Stimulated activated CD4-positive, alpha-beta T cell treated with anti-CD3 and anti-CD28 coated beads, Interleukin-15, amount 100 ng/mL, for 24 hours (primary cell): ENCODE data around the gene NAMPT.
"Not testable (repeated sequence)": the region's sequence is repeated elsewhere in the genome, so short reads cannot be mapped to it uniquely, and the experiment has no call there.

Source experiments
- DNase-seq: peaks from one replicate; pipeline ENCODE4 v3.0.0-alpha.2; 2020

Gene NAMPT

DNA sequence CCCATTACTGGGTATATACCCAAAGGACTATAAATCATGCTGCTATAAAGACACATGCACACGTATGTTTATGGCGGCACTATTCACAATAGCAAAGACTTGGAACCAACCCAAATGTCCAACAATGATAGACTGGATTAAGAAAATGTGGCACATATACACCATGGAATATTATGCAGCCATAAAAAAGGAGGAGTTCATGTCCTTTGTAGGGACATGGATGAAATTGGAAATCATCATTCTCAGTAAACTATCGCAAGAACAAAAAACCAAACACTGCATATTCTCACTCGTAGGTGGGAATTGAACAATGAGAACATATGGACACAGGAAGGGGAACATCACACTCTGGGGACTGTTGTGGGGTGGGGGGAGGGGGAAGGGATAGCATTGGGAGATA lies 13.8 kb upstream of the NAMPT start:
- DNase-seq, result not testable (repeated sequence)

DNA sequence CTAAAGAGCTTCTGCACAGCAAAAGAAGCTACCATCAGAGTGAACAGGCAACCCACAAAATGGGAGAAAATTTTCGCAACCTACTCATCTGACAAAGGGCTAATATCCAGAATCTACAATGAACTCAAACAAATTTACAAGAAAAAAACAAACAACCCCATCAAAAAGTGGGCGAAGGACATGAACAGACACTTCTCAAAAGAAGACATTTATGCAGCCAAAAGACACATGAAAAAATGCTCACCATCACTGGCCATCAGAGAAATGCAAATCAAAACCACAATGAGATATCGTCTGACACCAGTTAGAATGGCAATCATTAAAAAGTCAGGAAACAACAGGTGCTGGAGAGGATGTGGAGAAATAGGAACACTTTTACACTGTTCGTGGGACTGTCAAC lies 13.4 kb upstream of the NAMPT start:
- DNase-seq, result not testable (repeated sequence)

DNA sequence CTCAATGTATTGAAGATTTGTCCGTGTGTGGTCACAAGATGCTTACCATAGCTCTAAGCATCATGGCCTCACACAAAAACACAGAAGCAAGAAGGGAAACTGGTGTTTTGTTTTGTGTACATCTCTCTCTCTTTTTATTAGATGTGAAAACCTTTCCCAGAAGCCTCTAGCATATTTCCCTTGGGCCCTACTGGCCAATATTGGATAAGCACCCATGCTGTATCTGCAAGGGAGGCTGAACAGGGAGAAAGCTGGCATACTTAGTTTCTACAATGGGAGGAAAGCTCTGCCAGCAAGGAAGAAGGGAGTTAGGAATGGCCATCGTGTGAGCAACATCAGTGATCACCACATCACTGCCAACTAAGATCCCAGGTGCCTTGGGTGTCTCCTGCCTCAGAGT lies 9.6 kb upstream of the NAMPT start:
- DNase-seq, result no peak

GRCh38 chr7:106291247-106291646 lies 6.5 kb upstream of the NAMPT start:
- no peak for DNase-seq

GRCh38 chr7:106290319-106290718 lies 5.5 kb upstream of the NAMPT start:
- DNase-seq, result no peak

- no peak for DNase-seq
Observed at GRCh38 chr7:106289848-106290247, 5.1 kb upstream of the NAMPT start.

DNA sequence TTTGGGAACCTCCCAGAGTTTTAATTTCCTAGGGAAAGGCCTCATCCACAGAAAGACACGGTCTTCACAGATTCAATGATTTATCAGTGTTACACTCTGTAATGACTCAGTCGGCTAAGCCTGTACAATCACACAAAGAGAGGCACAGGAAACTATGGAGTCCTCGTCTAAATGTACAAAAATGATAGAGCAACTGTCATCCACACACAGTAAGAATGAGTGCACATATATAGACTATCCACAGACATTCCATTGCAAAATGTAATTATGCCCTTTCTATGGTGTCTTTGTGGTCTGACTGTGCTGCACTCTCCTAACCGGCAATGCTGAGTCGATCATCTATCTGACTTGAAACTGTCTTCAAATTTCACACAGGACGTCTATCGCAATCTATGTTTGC lies 3.5 kb upstream of the NAMPT start:
- DNase-seq, result no peak

- DNase-seq, result no peak
Observed at GRCh38 chr7:106287786-106288185, 3.0 kb upstream of the NAMPT start.

DNA sequence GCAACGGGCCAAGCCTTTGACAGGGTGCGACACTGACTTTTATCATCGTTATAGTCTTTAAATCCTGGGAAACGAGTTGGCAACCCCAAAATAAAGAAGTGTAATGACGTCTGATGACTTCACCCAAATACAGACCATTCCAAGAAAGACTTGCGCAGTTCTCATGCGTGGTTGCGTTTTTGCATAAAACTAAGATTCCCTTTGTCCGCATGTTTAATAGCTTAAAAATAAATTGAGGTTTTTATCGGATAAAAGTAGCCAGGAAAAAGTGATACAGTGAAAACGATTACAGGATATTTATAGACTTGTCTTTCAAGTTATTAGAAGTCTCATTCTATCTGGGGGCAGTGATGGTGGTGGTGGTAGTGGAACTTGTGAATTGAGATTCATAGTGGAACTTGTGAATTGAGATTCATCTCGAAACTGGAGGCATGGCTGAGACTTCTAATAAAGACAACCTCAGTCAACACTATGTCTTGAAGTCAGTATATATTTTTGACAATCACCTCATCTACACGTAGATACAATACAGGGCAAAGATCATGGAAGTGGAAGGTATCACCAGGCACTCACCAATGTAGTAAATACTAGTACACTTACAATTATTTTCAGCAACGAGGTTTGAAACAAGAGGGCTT lies 1.2 kb upstream of the NAMPT start:
- DNase-seq, result peak; percentile 67

- DNase-seq, result peak; percentile 100
Observed at GRCh38 chr7:106285051-106285854, 470 bp upstream of the NAMPT start.

DNA sequence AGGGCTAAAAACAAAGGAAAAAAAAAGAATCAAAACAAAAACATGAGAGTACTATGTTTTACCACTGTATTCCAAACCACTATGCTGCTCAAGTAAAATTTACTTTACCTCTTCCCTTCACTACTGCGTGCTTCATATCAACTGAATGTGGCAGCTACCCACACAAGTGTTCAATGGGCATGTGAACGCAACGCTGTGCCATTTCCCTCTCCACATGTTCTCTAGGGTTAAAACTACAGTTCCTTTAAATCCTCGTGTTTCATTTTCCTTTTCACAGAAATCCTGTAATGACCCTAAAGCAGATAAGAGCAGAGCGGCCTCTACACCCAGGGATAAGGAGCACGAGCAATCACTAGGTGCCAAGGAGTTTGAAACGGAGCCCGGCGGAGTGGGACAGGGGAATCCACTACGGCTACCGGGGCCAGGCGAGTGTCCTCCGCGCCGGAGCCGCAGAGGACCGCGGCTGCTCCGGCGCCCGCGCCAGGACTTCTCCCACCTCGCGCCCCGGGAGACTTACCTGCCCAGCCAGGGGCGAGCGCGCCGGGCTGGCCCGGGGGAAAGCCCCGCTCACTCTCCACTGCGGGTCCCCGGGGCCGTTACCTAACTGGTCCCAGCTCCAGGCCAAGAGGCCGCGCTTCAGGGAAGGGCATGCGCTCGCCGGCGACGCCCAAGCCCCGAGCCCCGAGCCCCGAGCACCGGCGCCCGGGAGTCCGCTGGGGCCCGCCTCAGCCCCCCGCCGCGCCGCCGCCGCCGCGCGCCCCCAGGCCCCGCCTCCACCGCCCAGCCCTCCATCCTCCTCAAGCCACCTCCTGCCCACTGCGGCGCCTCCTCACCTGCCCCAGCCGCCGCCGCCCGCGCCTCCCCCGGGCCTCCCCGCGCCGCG lies 711 bp downstream of the NAMPT start:
- peak; percentile 69 for DNase-seq

GRCh38 chr7:106283501-106283830 lies 1.3 kb downstream of the NAMPT start:
- no peak for DNase-seq

GRCh38 chr7:106282852-106283251 lies 1.9 kb downstream of the NAMPT start:
- no peak for DNase-seq

DNA sequence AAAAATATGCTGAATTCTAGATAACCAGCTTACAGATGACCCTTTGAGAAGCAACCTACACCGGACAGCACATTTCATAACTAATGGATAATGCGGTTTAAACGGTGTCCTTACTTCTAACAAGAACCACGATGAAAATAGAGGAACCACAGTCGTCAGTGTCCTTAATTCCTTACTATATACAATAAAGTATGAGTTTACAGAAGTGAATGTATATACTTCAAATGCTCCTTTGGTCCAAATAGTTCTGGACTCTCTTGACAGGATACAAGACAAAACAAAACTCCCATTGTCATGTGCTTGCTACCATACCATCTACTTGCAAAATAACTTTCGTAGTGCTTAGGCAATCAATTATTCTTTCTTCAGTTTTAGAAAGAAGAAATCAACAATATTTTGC lies 2.4 kb downstream of the NAMPT start:
- no peak for DNase-seq

DNA sequence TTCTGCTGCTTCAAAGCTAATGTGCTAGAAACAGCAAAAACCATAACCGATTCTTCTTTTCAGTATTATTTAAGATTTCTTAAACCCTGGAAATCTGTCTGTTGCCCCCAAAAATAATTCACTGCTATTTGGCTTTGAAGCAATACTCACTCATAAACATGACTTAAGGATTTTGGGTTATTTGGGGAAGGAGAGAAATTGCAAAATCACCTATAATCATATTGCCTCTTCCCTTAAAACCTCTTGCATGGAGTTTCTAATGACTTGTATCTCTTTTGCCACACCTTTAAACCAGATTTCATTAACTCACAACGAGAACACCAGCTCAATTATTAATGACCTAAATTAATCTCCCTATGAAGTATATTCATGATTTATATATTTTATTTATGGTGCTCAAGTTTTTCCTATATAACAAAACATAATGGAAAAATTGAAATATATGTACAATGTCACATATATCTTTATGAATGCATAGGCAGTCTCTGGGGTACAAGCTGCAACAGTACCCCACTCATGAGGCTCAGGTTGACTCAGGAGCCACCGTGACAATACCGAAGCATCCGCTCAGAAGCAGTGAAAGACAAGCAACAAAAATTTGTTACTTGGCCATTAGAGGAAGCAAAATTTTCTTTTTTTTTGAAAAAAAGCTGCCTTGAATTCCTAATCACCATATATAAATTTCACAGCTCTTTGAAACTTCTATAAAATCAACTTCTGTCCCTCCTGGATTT lies 3.0 kb downstream of the NAMPT start:
- peak; percentile 39 for DNase-seq

DNA sequence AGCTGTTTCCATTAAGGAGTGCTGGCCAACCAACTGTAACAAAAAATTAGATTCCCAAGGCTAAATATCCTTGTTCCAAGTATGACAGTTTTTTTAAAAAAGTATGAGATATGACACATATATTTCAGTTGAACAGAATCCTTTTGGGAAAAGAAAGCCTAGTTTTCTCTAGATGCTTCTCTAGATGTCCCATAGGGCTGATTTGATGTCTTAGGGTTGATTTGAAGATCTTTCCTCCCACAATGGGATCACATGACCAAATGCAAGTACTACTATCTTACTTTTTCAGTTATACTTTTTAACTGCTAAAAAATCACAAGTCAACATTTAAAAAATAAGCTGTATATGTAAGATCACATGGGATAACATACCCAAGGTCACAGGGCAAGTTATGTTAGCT lies 3.7 kb downstream of the NAMPT start:
- DNase-seq, result no peak

GRCh38 chr7:106279425-106280197 lies 5.2 kb downstream of the NAMPT start:
- peak; percentile 53 for DNase-seq

DNA sequence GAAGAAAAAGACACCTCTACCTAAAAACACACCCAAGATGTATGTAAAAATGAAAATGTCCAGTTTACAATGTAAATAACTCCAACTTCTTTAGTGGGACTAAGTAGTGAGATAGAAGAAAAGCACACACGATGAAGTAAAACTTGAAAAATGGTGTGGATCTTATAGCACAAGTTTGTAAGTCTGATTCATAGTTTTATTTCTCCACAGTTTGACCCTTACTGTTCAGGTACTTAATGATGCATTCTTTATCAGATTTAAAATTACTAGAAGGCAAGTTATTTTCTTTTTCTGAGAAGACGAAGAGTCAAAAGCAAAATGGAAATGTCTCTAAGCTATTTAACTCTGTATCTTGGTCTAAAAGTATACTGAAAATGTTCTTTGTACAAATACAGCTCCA lies 6.1 kb downstream of the NAMPT start:
- DNase-seq, result no peak

- no peak for DNase-seq
Observed at GRCh38 chr7:106277976-106278375, 6.8 kb downstream of the NAMPT start.

- no peak for DNase-seq
Observed at GRCh38 chr7:106276513-106276912, 8.3 kb downstream of the NAMPT start.

DNA sequence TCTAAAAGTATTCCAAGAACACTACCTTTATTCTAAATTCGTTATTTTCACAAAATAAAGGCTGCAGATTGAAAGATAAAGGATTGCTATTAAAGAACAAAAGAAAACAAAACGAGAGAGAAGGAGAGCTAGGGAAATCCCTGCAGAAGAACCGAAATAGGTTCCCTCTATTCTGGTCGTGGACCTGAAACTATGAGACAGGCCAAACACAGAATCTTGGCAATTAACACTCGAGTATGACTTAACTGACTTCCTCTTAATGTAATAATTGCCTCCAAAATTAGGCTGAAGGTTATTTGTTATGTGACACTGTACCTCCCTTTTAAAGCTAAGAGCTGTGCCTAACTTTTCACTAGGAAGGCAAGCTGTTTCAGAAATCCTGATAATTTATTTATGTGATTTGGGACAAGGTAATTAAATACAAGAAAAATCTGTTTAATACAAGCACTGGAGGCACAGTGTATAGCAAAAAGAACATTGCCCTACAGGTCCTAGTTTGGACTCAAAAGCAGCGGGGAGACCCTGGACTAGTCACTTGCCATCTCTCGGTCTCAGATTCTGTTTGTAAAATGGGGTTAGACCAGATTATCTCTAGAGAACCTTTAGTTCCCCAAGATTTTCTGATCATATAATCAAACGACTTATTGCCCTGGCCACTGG lies 11.6 kb downstream of the NAMPT start:
- DNase-seq, result no peak
